22Rv1 (cell line): ENCODE measurements around the gene TRIM32.

Experiments used
- ZFX ChIP-seq: fragments of 450-650 bp; IDR thresholded peaks from 2 replicates; pipeline ENCODE4 v1.6.1; 2017; ENCODE audit warnings: antibody characterized with exemption, borderline replicate concordance
- TF ChIP-seq, protein P1 (sequence below): fragments of 450-650 bp; IDR thresholded peaks from 2 replicates; pipeline ENCODE4 v1.5.1; 2017; ENCODE audit warnings: mild to moderate bottlenecking

DNA sequence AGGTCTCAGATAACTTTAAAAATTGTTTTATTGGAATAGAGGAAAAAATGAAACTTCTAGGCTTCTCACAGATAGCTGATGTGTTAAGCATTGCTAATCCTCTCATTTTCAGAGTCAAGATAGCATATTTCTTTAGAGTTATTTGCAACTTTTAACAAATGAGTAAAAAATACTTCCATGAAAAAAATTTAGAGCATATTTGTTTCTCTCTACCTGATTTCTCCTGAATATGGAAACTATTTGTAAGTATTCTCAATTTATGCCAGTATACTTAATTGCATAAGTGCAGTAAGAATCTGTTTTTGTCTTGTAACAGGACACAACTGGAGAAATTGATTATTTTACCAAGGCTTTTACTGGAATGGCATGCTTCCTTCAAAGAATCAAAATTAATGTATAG lies 3.6 kb upstream of the TRIM32 start:
- TF ChIP-seq, protein P1, sequence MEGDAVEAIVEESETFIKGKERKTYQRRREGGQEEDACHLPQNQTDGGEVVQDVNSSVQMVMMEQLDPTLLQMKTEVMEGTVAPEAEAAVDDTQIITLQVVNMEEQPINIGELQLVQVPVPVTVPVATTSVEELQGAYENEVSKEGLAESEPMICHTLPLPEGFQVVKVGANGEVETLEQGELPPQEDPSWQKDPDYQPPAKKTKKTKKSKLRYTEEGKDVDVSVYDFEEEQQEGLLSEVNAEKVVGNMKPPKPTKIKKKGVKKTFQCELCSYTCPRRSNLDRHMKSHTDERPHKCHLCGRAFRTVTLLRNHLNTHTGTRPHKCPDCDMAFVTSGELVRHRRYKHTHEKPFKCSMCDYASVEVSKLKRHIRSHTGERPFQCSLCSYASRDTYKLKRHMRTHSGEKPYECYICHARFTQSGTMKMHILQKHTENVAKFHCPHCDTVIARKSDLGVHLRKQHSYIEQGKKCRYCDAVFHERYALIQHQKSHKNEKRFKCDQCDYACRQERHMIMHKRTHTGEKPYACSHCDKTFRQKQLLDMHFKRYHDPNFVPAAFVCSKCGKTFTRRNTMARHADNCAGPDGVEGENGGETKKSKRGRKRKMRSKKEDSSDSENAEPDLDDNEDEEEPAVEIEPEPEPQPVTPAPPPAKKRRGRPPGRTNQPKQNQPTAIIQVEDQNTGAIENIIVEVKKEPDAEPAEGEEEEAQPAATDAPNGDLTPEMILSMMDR, result no peak
- no peak for TF ChIP-seq ZFX
